Coronary artery (tissue), 2 donors: ENCODE results near the gene DUSP22.
"Not testable (repeated sequence)": the region's sequence is repeated elsewhere in the genome, so short reads cannot be mapped to it uniquely, and the experiment has no call there.

Experiments
- DNase-seq: peaks from one replicate; pipeline ENCODE4 v3.0.0-alpha.2; 2017; ENCODE audit warnings: low spot score
- H3K27ac ChIP-seq, 2 donors: fragments of 200-600 bp; sonication (generic); one replicate each; pipeline ENCODE4 v1.5.1; 2016 to 2019
- H3K4me3 ChIP-seq: fragments of 200-600 bp; sonication (generic); 2 replicates; pipeline ENCODE4 v1.5.1; 2016; ENCODE audit warnings: mild to moderate bottlenecking, moderate library complexity
- TF ChIP-seq, protein P1 (sequence below): fragments of 200-600 bp; sonication (generic); IDR thresholded peaks from one replicate; pipeline ENCODE4 v1.5.1; 2019; ENCODE audit warnings: antibody characterized with exemption

DUSP22 gene

DNA sequence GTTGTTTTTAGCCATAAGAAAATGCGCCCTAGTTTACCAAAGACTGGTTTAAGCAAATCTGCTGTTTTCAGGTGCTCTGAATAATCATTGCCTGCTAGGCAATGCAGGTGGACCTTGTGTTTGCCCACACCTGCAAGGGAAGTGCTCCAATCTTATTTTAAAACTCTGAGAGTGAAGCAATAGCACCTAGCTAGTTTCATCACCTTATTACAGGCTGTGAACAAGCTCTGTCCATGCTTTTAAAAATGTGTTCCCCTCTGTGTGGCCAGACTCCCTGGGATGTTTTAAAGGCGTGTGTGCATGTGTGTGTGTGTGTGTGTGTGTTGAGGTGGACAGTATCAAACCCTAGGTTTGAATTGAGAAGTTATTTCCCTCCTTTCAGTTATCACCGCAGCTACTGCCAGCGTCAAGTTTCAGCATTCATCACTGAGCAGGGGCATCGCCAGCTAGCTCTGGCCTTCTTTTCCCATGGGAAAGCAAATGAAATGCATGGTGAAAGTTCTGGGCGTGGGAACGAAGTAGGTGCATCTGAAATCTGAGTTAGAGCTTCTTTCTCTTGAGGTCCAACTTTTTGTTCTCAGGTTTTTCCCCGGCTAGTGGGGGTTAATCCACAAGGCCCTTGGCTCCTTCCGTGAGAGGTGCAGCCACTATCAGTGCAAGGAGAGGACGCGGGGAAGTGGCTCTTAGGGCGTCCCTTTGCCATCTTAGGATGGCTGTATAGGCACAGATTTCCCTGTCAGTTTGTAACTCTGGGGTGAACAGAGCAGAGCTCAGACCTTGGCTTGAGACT lies 30.8 kb downstream of the DUSP22 start:
- Histone ChIP-seq H3K4me3 (no peak overlapping the region), H3K27ac (no peak overlapping the region)
- DNase-seq, result peak; percentile 70
- TF ChIP-seq, protein P1, sequence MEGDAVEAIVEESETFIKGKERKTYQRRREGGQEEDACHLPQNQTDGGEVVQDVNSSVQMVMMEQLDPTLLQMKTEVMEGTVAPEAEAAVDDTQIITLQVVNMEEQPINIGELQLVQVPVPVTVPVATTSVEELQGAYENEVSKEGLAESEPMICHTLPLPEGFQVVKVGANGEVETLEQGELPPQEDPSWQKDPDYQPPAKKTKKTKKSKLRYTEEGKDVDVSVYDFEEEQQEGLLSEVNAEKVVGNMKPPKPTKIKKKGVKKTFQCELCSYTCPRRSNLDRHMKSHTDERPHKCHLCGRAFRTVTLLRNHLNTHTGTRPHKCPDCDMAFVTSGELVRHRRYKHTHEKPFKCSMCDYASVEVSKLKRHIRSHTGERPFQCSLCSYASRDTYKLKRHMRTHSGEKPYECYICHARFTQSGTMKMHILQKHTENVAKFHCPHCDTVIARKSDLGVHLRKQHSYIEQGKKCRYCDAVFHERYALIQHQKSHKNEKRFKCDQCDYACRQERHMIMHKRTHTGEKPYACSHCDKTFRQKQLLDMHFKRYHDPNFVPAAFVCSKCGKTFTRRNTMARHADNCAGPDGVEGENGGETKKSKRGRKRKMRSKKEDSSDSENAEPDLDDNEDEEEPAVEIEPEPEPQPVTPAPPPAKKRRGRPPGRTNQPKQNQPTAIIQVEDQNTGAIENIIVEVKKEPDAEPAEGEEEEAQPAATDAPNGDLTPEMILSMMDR, result no peak

GRCh38 chr6:323730-324088 lies 31.4 kb downstream of the DUSP22 start:
- no peak overlapping the region for H3K27ac ChIP-seq
- TF ChIP-seq, protein P1, result no peak
- DNase-seq, result no peak
- no peak overlapping the region for H3K4me3 ChIP-seq

GRCh38 chr6:324116-324728 lies 31.9 kb downstream of the DUSP22 start:
- TF ChIP-seq, protein P1, result no peak
- Histone ChIP-seq H3K4me3 (no peak overlapping the region), H3K27ac (no peak overlapping the region)
- peak; percentile 72 for DNase-seq

GRCh38 chr6:324729-325125 lies 32.4 kb downstream of the DUSP22 start:
- H3K4me3 ChIP-seq, result no peak overlapping the region
- TF ChIP-seq, protein P1, result no peak
- no peak overlapping the region for H3K27ac ChIP-seq
- DNase-seq, result peak; percentile 72

DNA sequence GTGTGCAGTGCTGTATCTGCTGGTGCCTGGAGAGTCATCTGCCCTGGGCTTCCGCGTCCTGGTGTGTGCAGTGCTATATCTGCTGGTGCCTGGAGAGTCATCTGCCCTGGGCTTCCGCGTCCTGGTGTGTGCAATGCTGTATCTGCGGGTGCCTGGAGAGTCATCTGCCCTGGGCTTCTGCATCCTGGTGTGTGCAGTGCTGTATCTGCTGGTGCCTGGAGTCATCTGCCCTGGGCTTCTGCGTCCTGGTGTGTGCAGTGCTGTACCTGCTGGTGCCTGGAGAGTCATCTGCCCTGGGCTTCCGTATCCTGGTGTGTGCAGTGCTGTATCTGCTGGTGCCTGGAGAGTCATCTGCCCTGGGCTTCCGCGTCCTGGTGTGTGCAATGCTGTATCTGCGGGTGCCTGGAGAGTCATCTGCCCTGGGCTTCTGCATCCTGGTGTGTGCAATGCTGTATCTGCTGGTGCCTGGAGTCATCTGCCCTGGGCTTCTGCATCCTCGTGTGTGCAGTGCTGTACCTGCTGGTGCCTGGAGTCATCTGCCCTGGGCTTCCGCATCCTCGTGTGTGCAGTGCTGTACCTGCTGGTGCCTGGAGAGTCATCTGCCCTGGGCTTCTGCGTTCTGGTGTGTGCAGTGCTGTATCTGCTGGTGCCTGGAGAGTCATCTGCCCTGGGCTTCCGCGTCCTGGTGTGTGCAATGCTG lies 33.0 kb downstream of the DUSP22 start:
- not testable (repeated sequence) for DNase-seq, H3K27ac ChIP-seq, H3K4me3 ChIP-seq

DNA sequence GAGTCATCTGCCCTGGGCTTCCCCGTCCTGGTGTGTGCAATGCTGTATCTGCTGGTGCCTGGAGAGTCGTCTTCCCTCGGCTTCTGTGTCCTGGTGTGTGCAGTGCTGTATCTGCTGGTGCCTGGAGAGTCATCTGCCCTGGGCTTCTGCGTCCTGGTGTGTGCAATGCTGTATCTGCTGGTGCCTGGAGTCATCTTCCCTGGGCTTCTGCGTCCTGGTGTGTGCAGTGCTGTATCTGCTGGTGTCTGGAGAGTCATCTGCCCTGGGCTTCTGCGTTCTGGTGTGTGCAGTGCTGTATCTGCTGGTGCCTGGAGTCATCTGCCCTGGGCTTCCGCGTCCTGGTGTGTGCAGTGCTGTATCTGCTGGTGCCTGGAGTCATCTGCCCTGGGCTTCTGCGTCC lies 33.8 kb downstream of the DUSP22 start:
- DNase-seq, result peak; percentile 43

DNA sequence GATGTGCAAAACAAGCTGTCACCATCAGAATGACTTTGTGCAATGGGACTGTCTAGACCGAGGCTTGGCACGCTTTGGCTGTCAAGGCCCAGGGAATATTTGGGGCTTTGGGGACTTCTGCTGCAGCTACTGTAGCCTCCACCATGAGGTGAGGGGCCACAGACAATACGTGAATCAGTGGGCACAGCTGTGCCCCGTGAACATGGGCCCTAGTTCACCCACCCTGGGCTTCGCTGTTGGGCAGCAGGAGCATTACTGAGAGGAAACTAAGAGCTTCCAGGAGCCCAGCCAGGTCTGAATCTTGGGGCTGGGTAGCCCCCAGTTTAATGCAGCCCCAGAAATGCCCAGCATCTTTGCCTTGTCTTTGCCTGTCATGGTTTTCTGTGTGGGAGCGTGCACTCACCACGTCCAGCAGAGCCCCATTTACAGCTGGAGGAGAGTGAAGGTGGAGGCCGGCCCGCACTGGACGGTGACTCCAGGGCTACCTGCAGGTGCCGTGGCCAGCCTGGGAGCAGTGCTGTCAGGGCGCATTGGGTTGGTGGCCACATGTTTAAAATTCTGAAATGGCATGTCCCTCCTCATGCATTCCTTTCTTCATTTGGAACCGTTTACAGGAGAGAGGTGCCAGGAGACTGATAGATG lies 34.7 kb downstream of the DUSP22 start:
- Histone ChIP-seq H3K4me3 (no peak overlapping the region), H3K27ac (no peak overlapping the region)
- TF ChIP-seq, protein P1, result no peak
- peak; percentile 73 for DNase-seq

More for the DNA sequence above, 33.8 kb downstream of the DUSP22 start:
- H3K27ac ChIP-seq, H3K4me3 ChIP-seq: not testable (repeated sequence)
